Activated naive CD8-positive, alpha-beta T cell treated with anti-CD3 and anti-CD28 coated beads, Interleukin-2, amount 50 U/mL, for 24 hours (primary cell): Measurements from ENCODE around the gene CRABP1.

Experiments
- ATAC-seq: fragments of 150-1000 bp; cut with Tn5 transposase; one replicate; pipeline ENCODE4 v1.10.0; 2021
- DNase-seq: peaks from one replicate; pipeline ENCODE4 v3.0.0; 2021
- H3K27ac Mint-ChIP-seq: one replicate; pipeline ENCODE4 v1.8.0; 2021; ENCODE audit warnings: mild to moderate bottlenecking, mixed read lengths
- H3K27me3 Mint-ChIP-seq: one replicate; pipeline ENCODE4 v1.8.0; 2021; ENCODE audit warnings: mixed read lengths
- H3K36me3 Mint-ChIP-seq: one replicate; pipeline ENCODE4 v1.8.0; 2021; ENCODE audit warnings: low read depth, mixed read lengths
- H3K4me1 Mint-ChIP-seq: one replicate; pipeline ENCODE4 v1.8.0; 2021; ENCODE audit warnings: mixed read lengths
- H3K4me3 Mint-ChIP-seq: one replicate; pipeline ENCODE4 v1.8.0; 2021; ENCODE audit warnings: mild to moderate bottlenecking, moderate library complexity, mixed read lengths
- H3K9me3 Mint-ChIP-seq: one replicate; pipeline ENCODE4 v1.8.0; 2021; ENCODE audit warnings: mixed read lengths

Gene CRABP1

DNA sequence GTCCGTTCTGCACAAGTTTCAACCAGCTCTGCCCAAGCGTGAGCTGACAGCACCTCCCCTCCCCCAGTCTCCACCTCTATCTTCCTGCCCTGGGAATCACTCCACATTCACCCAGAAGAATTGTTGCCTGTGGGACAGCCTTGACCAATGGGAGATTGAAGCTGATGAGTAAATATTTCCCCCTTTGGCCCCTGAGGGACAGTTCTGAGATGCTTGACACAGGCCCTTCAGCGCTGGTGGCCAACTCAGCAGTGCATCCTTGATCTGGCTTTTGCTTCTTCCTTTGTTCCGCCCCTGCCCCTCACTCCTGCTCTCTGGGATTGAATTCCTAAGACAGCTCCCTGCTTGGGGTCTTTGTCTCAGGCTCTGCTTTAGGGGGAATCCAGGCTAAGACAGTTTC lies 27.6 kb upstream of the CRABP1 start:
- Mint-ChIP-seq H3K9me3 (no peaks in the 10 kb centered on the region), H3K36me3 (no peaks in the 10 kb centered on the region)
- no peak for ATAC-seq

GRCh38 chr15:78312957-78313356 lies 27.2 kb upstream of the CRABP1 start:
- H3K27ac Mint-ChIP-seq: no peak overlapping the region
- DNase-seq (no peak), ATAC-seq (no peak)
- H3K36me3 Mint-ChIP-seq: no peaks in the 10 kb centered on the region
- H3K4me1 Mint-ChIP-seq: no peaks in the 10 kb centered on the region
- peaks cover 2% of the 10 kb centered on the region for H3K27me3 Mint-ChIP-seq
- H3K9me3 Mint-ChIP-seq: no peaks in the 10 kb centered on the region
- no peak overlapping the region for H3K4me3 Mint-ChIP-seq

More for the DNA sequence above, 27.6 kb upstream of the CRABP1 start:
- peaks cover 4% of the 10 kb centered on the region for H3K27me3 Mint-ChIP-seq
- H3K4me1 Mint-ChIP-seq: no peaks in the 10 kb centered on the region
- H3K27ac Mint-ChIP-seq: no peak overlapping the region
- DNase-seq: no peak
- no peak overlapping the region for H3K4me3 Mint-ChIP-seq

DNA sequence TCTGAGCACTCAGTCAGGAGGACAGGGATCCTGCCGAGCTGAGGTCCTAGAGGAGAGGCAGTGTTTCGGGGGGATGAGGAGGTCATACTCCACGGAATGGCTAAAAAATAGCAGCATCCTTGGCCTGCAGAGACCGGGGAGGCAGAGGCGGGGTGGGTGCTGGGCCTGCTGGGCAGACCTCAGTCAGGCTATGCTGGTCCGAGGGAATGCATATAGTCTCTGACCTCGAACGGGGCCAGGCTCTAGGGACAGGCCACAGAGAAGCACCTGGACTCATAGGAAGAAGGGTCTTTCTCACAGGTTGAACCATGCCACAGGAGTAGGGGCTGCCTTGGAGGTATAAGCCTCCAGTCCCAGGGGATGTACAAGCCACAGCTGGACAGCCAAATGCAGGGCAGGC lies 26.8 kb upstream of the CRABP1 start:
- DNase-seq (no peak), ATAC-seq (no peak)
- Mint-ChIP-seq H3K27me3 (no peaks in the 10 kb centered on the region), H3K36me3 (no peaks in the 10 kb centered on the region), H3K4me1 (no peaks in the 10 kb centered on the region), H3K27ac (no peak overlapping the region), H3K4me3 (no peak overlapping the region), H3K9me3 (no peaks in the 10 kb centered on the region)

DNA sequence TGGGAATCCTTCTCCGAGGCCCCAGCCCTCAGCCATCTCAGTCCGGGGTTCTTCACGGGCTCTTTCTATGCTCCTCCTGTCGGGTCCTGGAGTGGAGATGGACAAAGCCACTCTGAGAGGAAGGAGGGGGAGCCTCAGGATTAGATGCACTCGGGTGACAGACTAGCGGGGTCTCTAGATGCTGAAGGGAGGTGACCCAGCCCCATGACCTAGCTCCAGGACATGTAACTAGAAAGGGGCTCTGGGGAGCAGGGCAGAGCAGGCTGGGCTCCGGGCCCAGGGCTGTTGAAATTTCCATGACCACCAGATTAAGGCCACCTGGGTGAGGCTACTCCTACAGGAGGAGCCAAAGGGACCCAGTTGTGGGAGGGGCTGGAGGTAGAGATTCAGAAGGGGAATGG lies 26.0 kb upstream of the CRABP1 start:
- H3K4me3 Mint-ChIP-seq: no peak overlapping the region
- no peaks in the 10 kb centered on the region for H3K27me3 Mint-ChIP-seq
- ATAC-seq (no peak), DNase-seq (no peak)
- H3K36me3 Mint-ChIP-seq: no peaks in the 10 kb centered on the region
- H3K9me3 Mint-ChIP-seq: no peaks in the 10 kb centered on the region
- no peak overlapping the region for H3K27ac Mint-ChIP-seq
- no peaks in the 10 kb centered on the region for H3K4me1 Mint-ChIP-seq

- Mint-ChIP-seq H3K4me1 (no peaks in the 10 kb centered on the region), H3K9me3 (no peaks in the 10 kb centered on the region)
These were observed 24.4 kb upstream of the CRABP1 start for GRCh38 chr15:78315686-78316282.

DNA sequence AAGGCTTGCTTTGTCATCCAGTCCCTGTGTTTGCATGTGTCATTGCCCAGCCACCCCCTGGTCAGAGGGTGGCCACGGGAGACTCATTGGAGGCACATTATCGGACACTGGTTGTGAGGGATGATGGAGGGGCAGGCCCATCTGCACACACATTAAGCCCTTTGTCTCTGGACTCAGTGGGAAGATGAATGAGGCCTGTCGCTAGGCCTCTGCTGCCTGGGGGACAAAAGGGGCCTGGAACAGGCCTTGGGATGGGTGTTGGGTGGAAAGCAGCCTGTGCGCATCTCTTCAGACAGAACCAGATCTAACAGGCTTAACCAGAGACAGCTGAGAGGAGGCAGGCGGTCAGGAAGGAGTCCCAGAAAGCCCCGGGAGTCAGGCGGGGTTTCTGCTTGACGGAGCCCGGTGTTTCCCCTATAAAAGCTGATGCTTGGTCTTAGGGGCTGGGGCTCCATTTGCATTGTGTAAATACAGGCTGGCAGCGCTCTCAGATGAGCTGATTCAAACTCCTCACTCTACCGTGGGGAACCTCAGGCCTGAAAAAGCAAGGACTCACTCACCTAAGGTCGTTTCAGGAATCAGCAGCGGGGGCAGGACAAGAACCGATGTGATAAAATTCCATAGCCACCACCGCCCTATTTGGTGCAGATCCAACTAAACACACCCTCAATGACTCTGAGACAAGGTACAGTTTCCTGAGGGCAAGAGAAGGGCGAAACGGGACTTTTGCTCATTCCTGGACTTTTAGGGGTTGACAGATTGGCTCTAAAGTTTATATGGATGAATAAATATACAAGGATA lies 23.7 kb upstream of the CRABP1 start:
- no peaks in the 10 kb centered on the region for H3K4me1 Mint-ChIP-seq

More at GRCh38 chr15:78315686-78316282, 24.4 kb upstream of the CRABP1 start:
- ATAC-seq (no peak), DNase-seq (no peak)
- H3K36me3 Mint-ChIP-seq: no peaks in the 10 kb centered on the region
- H3K4me3 Mint-ChIP-seq: no peak overlapping the region
- peaks cover 2% of the 10 kb centered on the region for H3K27me3 Mint-ChIP-seq
- H3K27ac Mint-ChIP-seq: no peak overlapping the region

DNA sequence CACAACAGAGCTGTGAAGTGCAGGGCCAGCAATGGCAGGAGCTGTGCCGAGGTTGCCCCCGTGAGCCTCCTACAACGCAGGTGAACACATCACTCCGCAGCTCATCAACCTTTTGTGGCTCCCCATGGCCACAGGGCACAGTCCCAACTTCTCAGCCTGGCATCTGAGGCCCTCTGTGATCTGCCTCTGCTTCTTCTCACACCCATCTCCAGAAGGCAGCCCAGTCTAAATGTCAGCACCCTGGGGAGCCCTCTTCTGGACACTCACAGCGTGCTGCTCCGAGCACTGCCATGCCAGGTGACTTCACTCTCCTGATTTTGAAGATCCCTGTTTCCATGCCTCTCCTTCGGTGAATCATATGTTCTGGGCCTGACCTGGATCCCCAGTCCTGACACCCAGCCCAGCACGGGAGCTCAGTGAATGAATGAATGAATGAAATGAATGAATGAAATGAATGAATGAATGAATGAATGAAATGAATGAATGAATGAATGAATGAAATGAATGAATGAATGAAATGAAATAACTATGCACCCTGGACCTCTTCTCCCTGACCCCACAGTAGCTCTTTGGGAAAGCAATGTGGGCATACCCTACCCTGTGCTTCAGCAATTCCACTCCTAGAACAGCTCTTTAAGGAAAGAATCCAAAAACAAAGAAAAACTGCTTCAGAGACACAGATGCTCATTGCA lies 22.9 kb upstream of the CRABP1 start:
- H3K27ac Mint-ChIP-seq: no peak overlapping the region

More for the DNA sequence above, 23.7 kb upstream of the CRABP1 start:
- H3K27me3 Mint-ChIP-seq: peaks cover 2% of the 10 kb centered on the region
- H3K27ac Mint-ChIP-seq: no peak overlapping the region
- ATAC-seq (no peak), DNase-seq (no peak)
- no peaks in the 10 kb centered on the region for H3K36me3 Mint-ChIP-seq
- H3K9me3 Mint-ChIP-seq: no peaks in the 10 kb centered on the region
- H3K4me3 Mint-ChIP-seq: no peak overlapping the region

GRCh38 chr15:78319588-78319987 lies 20.6 kb upstream of the CRABP1 start:
- no peaks in the 10 kb centered on the region for H3K9me3 Mint-ChIP-seq
- no peak for DNase-seq
- ATAC-seq: no peak
- no peak overlapping the region for H3K27ac Mint-ChIP-seq
- no peaks in the 10 kb centered on the region for H3K36me3 Mint-ChIP-seq
- H3K27me3 Mint-ChIP-seq: peaks cover 2% of the 10 kb centered on the region
- no peaks in the 10 kb centered on the region for H3K4me1 Mint-ChIP-seq
- no peak overlapping the region for H3K4me3 Mint-ChIP-seq

More for the DNA sequence above, 22.9 kb upstream of the CRABP1 start:
- Mint-ChIP-seq H3K4me1 (no peaks in the 10 kb centered on the region), H3K9me3 (no peaks in the 10 kb centered on the region), H3K27me3 (peaks cover 2% of the 10 kb centered on the region), H3K36me3 (no peaks in the 10 kb centered on the region), H3K4me3 (no peak overlapping the region)
- no peak for DNase-seq
- no peak for ATAC-seq

GRCh38 chr15:78320183-78320582 lies 20.0 kb upstream of the CRABP1 start:
- Mint-ChIP-seq H3K27ac (no peak overlapping the region), H3K4me1 (no peaks in the 10 kb centered on the region), H3K9me3 (no peaks in the 10 kb centered on the region), H3K27me3 (peaks cover 2% of the 10 kb centered on the region), H3K36me3 (no peaks in the 10 kb centered on the region), H3K4me3 (no peak overlapping the region)
- DNase-seq (no peak), ATAC-seq (no peak)

DNA sequence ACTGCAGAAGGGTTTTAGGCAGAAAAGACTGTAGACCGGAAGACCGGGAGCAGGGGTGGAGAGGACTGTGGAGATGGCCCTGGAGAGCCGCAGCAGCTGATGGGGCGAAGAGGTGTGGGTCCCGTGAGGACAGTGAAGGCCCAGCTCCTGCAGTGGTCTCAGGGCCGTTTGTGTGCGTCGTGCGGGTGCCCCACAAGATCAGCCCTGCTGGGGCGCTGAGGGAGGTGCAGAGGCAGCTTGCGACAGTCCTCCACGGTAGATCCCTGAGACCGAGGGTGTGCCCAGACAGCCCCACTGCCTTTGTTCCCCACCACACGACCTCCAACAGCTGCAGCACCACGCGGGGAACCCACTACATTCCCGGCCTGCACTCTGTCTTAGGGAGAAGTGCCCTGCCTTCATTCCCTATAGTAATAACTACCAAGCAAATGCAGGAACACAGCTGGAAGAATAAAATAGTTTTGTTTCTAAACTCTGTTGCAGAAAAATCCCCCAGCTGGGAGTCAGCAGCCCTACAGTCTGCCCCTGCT lies 19.0 kb upstream of the CRABP1 start:
- no peak for DNase-seq
- no peaks in the 10 kb centered on the region for H3K36me3 Mint-ChIP-seq
- H3K27me3 Mint-ChIP-seq: peaks cover 2% of the 10 kb centered on the region
- no peaks in the 10 kb centered on the region for H3K9me3 Mint-ChIP-seq
- no peak for ATAC-seq
- no peak overlapping the region for H3K27ac Mint-ChIP-seq
- no peak overlapping the region for H3K4me3 Mint-ChIP-seq
- no peaks in the 10 kb centered on the region for H3K4me1 Mint-ChIP-seq

DNA sequence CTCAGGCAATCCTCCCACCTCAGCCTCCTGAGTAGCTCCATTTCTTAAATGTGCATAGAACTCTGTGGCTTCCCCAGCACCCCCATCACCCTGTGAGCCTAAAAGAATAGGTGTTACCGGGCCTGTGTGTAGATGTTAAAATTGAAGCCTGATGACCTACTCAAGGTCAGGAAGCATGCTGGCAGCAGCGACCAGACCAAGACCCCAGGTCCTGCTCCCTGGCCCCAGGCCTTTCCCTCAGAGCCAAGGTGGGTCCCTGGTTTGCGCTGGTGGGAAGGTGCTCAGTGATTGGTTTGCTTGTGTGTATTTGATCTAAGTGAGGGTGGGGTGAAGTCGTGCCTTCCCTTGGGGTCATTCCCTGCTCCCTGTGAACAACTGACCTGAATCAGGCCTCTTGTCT lies 18.4 kb upstream of the CRABP1 start:
- no peaks in the 10 kb centered on the region for H3K4me1 Mint-ChIP-seq
- DNase-seq (no peak), ATAC-seq (no peak)
- no peaks in the 10 kb centered on the region for H3K9me3 Mint-ChIP-seq
- no peak overlapping the region for H3K27ac Mint-ChIP-seq
- H3K36me3 Mint-ChIP-seq: no peaks in the 10 kb centered on the region
- peaks cover 2% of the 10 kb centered on the region for H3K27me3 Mint-ChIP-seq
- H3K4me3 Mint-ChIP-seq: no peak overlapping the region

- H3K27me3 Mint-ChIP-seq: peaks cover 2% of the 10 kb centered on the region
- DNase-seq: no peak
- no peak overlapping the region for H3K4me3 Mint-ChIP-seq
- no peak for ATAC-seq
- H3K4me1 Mint-ChIP-seq: no peaks in the 10 kb centered on the region
- H3K27ac Mint-ChIP-seq: no peak overlapping the region
- no peaks in the 10 kb centered on the region for H3K9me3 Mint-ChIP-seq
- no peaks in the 10 kb centered on the region for H3K36me3 Mint-ChIP-seq
These were observed 17.9 kb upstream of the CRABP1 start for GRCh38 chr15:78322243-78322642.

GRCh38 chr15:78322724-78323521 lies 17.2 kb upstream of the CRABP1 start:
- no peaks in the 10 kb centered on the region for H3K36me3 Mint-ChIP-seq
- no peaks in the 10 kb centered on the region for H3K4me1 Mint-ChIP-seq
- no peak for ATAC-seq
- H3K27ac Mint-ChIP-seq: no peak overlapping the region
- H3K4me3 Mint-ChIP-seq: no peak overlapping the region
- no peaks in the 10 kb centered on the region for H3K9me3 Mint-ChIP-seq
- peaks cover 2% of the 10 kb centered on the region for H3K27me3 Mint-ChIP-seq
- DNase-seq: no peak

- no peaks in the 10 kb centered on the region for H3K4me1 Mint-ChIP-seq
- H3K4me3 Mint-ChIP-seq: no peak overlapping the region
- H3K27me3 Mint-ChIP-seq: peaks cover 2% of the 10 kb centered on the region
- no peaks in the 10 kb centered on the region for H3K9me3 Mint-ChIP-seq
- no peak overlapping the region for H3K27ac Mint-ChIP-seq
- no peaks in the 10 kb centered on the region for H3K36me3 Mint-ChIP-seq
- ATAC-seq (no peak), DNase-seq (no peak)
These were observed 16.5 kb upstream of the CRABP1 start for GRCh38 chr15:78323693-78324092.
